Measurements from ENCODE around the gene UGT2B17. TPM values are rescaled to one million over a fixed set of nuclear protein-coding genes. Genes with fewer than 3 reads are reported as not detected.

The UGT2B17 gene
- total and polyA plus RNA-seq, 10 of the 15 experiments (the other 5 are each of a cell fraction or from before 2014, with no cell fraction given), result 0.15 TPM; not detected in 9

DNA sequence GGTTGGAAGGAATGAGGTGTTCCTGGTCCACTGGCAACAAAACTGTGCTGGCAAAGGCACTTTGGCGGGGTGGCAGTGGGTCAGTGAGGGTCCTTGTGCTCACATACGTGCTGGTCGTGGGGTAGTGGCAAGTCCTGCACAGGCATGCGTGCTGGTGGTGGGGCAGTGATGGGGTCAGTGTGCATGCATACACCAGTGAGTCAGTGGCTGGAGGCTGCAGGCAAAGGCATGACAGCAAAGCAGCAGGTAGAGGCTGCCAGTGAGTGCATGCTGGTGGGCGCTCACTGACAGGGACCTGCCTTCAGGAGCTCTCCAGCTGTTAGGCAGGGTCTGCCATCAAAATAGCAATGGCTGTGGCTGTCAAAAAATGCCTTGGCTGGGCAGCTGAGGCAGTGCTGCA lies 86.8 kb downstream of the UGT2B17 start:
- ChIA-PET CTCF (no interaction called here), SMC1A (ENCODE audit: uncharacterized antibody, unreplicated experiment) (interaction anchor here (1.0 kb wide), 1 partner anchor 9 kb away, joined by 4 read pairs; no protein-coding TSS in a partner anchor), RAD21 (ENCODE audit: unreplicated experiment) (no interaction called here), POLR2A (no interaction called here)
- DNase-seq (ENCODE audit: low read depth, low spot score) (no peak), FAIRE-seq (no peak), ATAC-seq (no peak; the same call in 2 of the 3 replicates)
- Histone ChIP-seq H3K27me3 (replicated peaks in 1 of 2; ENCODE audit: control insufficient read depth in 2 of 2, insufficient read depth in 2 of 2, low read length in 1 of 2) (no peaks in the 10 kb centered on the region), H3K4me1 (ENCODE audit: control insufficient read depth, insufficient read depth, low read length) (no peaks in the 10 kb centered on the region), H3K36me3 (ENCODE audit: control insufficient read depth in 2 of 2, insufficient read depth in 2 of 2, low read length in 1 of 2) (no peaks in the 10 kb centered on the region), H3K9me3 (replicated peaks; ENCODE audit: control insufficient read depth, insufficient read depth, low read length) (no peaks in the 10 kb centered on the region), H3K79me2 (ENCODE audit: control insufficient read depth, insufficient read depth, low read length) (no peaks in the 10 kb centered on the region), H2AFZ (ENCODE audit: control insufficient read depth, low read depth, low read length) (no peak overlapping the region), H3K9ac (ENCODE audit: control insufficient read depth, insufficient read depth, low read length) (no peak overlapping the region), H3K4me2 (ENCODE audit: control insufficient read depth, insufficient read depth) (no peak overlapping the region), H3K27ac (ENCODE audit: control insufficient read depth, insufficient read depth) (no peak overlapping the region), H3K4me3 (no peak overlapping the region), H4K20me1 (ENCODE audit: control insufficient read depth, insufficient read depth) (no peaks in the 10 kb centered on the region)
- intact Hi-C loops (cut with micrococcal nuclease; ENCODE audit: unreplicated experiment) (no loop called here), in situ Hi-C loops (cut with MboI) (loop anchor here (25.0 kb wide), 2 partner anchors 673 to 1123 kb away; no protein-coding TSS in a partner anchor)
- WGBS (ENCODE audit: insufficient coverage, insufficient replicate concordance, low lambda C conversion rate, missing lambda C conversion rate), result 3% methylated on average over 5 of the region's 5 CpGs
- BruUV-seq (replicated peaks), result no TSS peak
- TF ChIP-seq BHLHE40 (IDR thresholded peaks at IDR 0.05; ENCODE audit: borderline replicate concordance in 1 of 2, low read depth in 2 of 2, low read length in 1 of 2) (no peak), ZSCAN29 (IDR thresholded peaks at IDR 0.05) (no peak), PAX8 (IDR thresholded peaks at IDR 0.05) (no peak), HCFC1 (IDR thresholded peaks at IDR 0.05; ENCODE audit: low read length) (no peak), HDGF (IDR thresholded peaks at IDR 0.05) (no peak)

Other genes with a start within 250 kb of the UGT2B17 start
- gene YTHDC1, start 226.2 kb downstream of the UGT2B17 start, total RNA-seq (2014; rRNA removed), result 46.0 and 57.5 TPM in 2 replicates
- gene YTHDC1, start 226.2 kb downstream of the UGT2B17 start, total RNA-seq (2014; rRNA removed; fragmentation: Illumina TruSeq; extraction: Trizol), result 65.1 and 66.7 TPM in 2 replicates
- 47.4 and 65.6 TPM in 2 replicates for gene YTHDC1, start 226.2 kb downstream of the UGT2B17 start, total RNA-seq (2021)
- gene YTHDC1, start 226.2 kb downstream of the UGT2B17 start, polyA plus RNA-seq (2011; rRNA removed), result 75.3 and 95.4 TPM in 2 replicates
- gene YTHDC1, start 226.2 kb downstream of the UGT2B17 start, polyA plus RNA-seq (2014; fragmentation: Illumina TruSeq; extraction: Trizol), result 83.2 and 101 TPM in 2 replicates
- gene YTHDC1, start 226.2 kb downstream of the UGT2B17 start, polyA plus RNA-seq (2014; fragmentation: Nextera tagmentation; extraction: Ambion mirVana), result 10 to 100 TPM; 18.7 to 22.7 TPM
- 47.2 and 48.9 TPM in 2 replicates for gene YTHDC1, start 226.2 kb downstream of the UGT2B17 start, polyA plus RNA-seq (2014; rRNA removed)
- 10 to 100 TPM; 25.6 to 28.3 TPM for gene YTHDC1, start 226.2 kb downstream of the UGT2B17 start, polyA plus RNA-seq (2016; fragmentation: Nextera tagmentation; extraction: Ambion mirVana)
- gene TMPRSS11E, start 128.9 kb downstream of the UGT2B17 start, total RNA-seq (2014; rRNA removed), result not detected in 2 replicates
- not detected in 2 replicates for gene TMPRSS11E, start 128.9 kb downstream of the UGT2B17 start, total RNA-seq (2014; rRNA removed; fragmentation: Illumina TruSeq; extraction: Trizol)
- not detected in 2 replicates for gene TMPRSS11E, start 128.9 kb downstream of the UGT2B17 start, total RNA-seq (2021)
- not detected in 2 replicates for gene TMPRSS11E, start 128.9 kb downstream of the UGT2B17 start, polyA plus RNA-seq (2011; rRNA removed)
- gene TMPRSS11E, start 128.9 kb downstream of the UGT2B17 start, polyA plus RNA-seq (2014; fragmentation: Illumina TruSeq; extraction: Trizol), result not detected in 2 replicates
- gene TMPRSS11E, start 128.9 kb downstream of the UGT2B17 start, polyA plus RNA-seq (2014; fragmentation: Nextera tagmentation; extraction: Ambion mirVana), result not detected
- gene TMPRSS11E, start 128.9 kb downstream of the UGT2B17 start, polyA plus RNA-seq (2014; rRNA removed), result not detected in 2 replicates
- gene TMPRSS11E, start 128.9 kb downstream of the UGT2B17 start, polyA plus RNA-seq (2016; fragmentation: Nextera tagmentation; extraction: Ambion mirVana), result not detected
- gene UGT2B15, start 94.3 kb upstream of the UGT2B17 start, total RNA-seq (2014; rRNA removed), result not detected in 2 replicates
- gene UGT2B15, start 94.3 kb upstream of the UGT2B17 start, total RNA-seq (2014; rRNA removed; fragmentation: Illumina TruSeq; extraction: Trizol), result not detected in 2 replicates
- 0.27 TPM in 1 of 2 replicates, not detected in the other for gene UGT2B15, start 94.3 kb upstream of the UGT2B17 start, total RNA-seq (2021)
- not detected in 2 replicates for gene UGT2B15, start 94.3 kb upstream of the UGT2B17 start, polyA plus RNA-seq (2011; rRNA removed)
- gene UGT2B15, start 94.3 kb upstream of the UGT2B17 start, polyA plus RNA-seq (2014; fragmentation: Illumina TruSeq; extraction: Trizol), result not detected in 2 replicates
- gene UGT2B15, start 94.3 kb upstream of the UGT2B17 start, polyA plus RNA-seq (2014; fragmentation: Nextera tagmentation; extraction: Ambion mirVana), result not detected
- gene UGT2B15, start 94.3 kb upstream of the UGT2B17 start, polyA plus RNA-seq (2014; rRNA removed), result not detected in 2 replicates
- not detected for gene UGT2B15, start 94.3 kb upstream of the UGT2B17 start, polyA plus RNA-seq (2016; fragmentation: Nextera tagmentation; extraction: Ambion mirVana)
- gene UGT2B10, start 239.7 kb upstream of the UGT2B17 start, total RNA-seq (2014; rRNA removed), result not detected in 2 replicates
- gene UGT2B10, start 239.7 kb upstream of the UGT2B17 start, total RNA-seq (2014; rRNA removed; fragmentation: Illumina TruSeq; extraction: Trizol), result not detected in 2 replicates
- gene UGT2B10, start 239.7 kb upstream of the UGT2B17 start, total RNA-seq (2021), result not detected in 2 replicates
- gene UGT2B10, start 239.7 kb upstream of the UGT2B17 start, polyA plus RNA-seq (2011; rRNA removed), result not detected in 2 replicates
- not detected in 2 replicates for gene UGT2B10, start 239.7 kb upstream of the UGT2B17 start, polyA plus RNA-seq (2014; fragmentation: Illumina TruSeq; extraction: Trizol)
- not detected for gene UGT2B10, start 239.7 kb upstream of the UGT2B17 start, polyA plus RNA-seq (2014; fragmentation: Nextera tagmentation; extraction: Ambion mirVana)
- gene UGT2B10, start 239.7 kb upstream of the UGT2B17 start, polyA plus RNA-seq (2014; rRNA removed), result not detected in 2 replicates
- not detected for gene UGT2B10, start 239.7 kb upstream of the UGT2B17 start, polyA plus RNA-seq (2016; fragmentation: Nextera tagmentation; extraction: Ambion mirVana)